OCI-LY7 (cell line): ENCODE results near the gene MYH6.

Experiments used
- CTCF ChIP-seq: fragments of 200-600 bp; sonication (generic); conservative IDR thresholded peaks from 2 replicates; pipeline ENCODE4 v1.5.1; 2014; ENCODE audit warnings: mild to moderate bottlenecking, antibody characterized with exemption, low read length, moderate library complexity, mixed read lengths
- EZH2phosphoT487 ChIP-seq: fragments of 200-600 bp; sonication (generic); IDR thresholded peaks from 2 replicates; pipeline ENCODE4 v1.6.1; 2018; ENCODE audit warnings: low read depth, borderline replicate concordance, mild to moderate bottlenecking, mixed run types, antibody characterized with exemption, low read length, moderate library complexity, mixed read lengths

GRCh38 chr14:23425169-23425568, 17.1 kb upstream of the MYH6 start:
- TF ChIP-seq CTCF (no peak), EZH2phosphoT487 (no peak)
